Stimulated activated CD4-positive, alpha-beta T cell treated with anti-CD3 and anti-CD28 coated beads, Interleukin-12 subunit alpha, Interleukin-12 subunit beta, amount 100 ng/mL, for 4 hours (primary cell): ENCODE results near the gene SLC25A31.

ENCODE experiments used
- DNase-seq: peaks from one replicate; pipeline ENCODE4 v3.0.0-alpha.2; 2020

SLC25A31 gene

GRCh38 chr4:127730142-127730913, at the start of gene SLC25A31:
SLC25A31 (plus strand) TSS chr4:127730400; CDS start chr4:127730546, 146 bp downstream.
- no peak for DNase-seq

- DNase-seq, result no peak
Observed at GRCh38 chr4:127685292-127685691, 44.9 kb upstream of the SLC25A31 start.

DNA sequence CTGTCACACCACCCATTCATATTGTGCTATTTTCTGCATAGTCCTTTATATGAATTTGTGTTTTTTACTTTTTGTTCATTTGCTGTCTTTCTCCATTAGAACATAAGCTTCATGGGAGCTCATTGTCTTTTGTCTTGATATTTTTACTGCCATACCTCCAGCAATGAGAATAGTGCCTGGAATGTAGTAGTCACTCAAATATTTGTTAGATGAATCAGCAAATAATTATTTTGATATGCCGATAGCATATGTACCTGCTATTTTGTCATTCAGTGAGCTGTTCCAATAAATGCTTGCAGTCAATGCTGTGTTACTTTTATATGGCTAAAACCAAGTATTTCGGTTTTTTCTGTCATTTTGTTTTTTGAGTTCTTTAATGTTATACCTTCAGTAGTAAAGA, 43.5 kb upstream of the SLC25A31 start:
- DNase-seq, result no peak

- no peak for DNase-seq
Observed at GRCh38 chr4:127687580-127687979, 42.6 kb upstream of the SLC25A31 start.

- no peak for DNase-seq
Observed at GRCh38 chr4:127698789-127699200, 31.4 kb upstream of the SLC25A31 start.

DNA sequence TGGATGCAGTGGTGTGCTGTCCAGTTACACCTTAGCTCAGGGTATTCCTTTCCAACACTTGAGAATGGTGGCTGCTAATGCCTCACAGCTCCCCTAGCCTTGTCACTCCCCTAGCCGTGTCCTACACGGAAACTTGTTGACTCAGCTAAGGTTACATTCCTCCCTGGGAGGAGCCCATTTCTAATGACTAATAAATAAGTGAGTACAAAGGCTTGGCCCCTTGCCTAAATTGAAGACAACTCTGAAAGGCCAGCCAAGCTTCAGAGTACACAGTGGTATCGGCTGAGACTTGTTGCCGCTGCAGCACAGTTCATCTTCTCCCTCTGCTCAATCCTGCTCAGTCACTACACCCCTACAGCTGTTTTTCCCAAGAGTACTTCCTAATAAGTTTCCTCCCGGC, 21.2 kb upstream of the SLC25A31 start:
- no peak for DNase-seq

DNA sequence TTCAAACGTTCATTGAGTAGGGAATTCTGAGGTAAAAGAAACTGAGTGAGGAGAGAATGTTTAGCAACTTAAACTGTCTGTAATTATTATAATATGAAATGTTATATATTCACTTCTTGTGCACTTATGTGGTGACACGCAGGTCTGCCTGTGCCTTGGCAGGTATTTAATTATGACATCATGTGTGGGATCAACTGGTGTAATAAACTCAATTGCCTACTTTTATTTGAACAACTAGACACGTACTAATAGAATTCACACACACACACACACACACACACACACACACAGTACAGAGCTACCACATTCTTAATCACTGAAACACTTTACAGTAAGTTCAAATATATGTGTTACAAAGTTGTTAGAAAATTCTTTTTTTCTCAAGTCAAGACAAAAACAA, 20.7 kb upstream of the SLC25A31 start:
- no peak for DNase-seq

- no peak for DNase-seq
Observed at GRCh38 chr4:127731406-127731805, 1.2 kb downstream of the SLC25A31 start.

GRCh38 chr4:127732623-127733328, 2.6 kb downstream of the SLC25A31 start:
- DNase-seq, result no peak

- DNase-seq, result no peak
Observed at GRCh38 chr4:127734976-127735375, 4.8 kb downstream of the SLC25A31 start.

DNA sequence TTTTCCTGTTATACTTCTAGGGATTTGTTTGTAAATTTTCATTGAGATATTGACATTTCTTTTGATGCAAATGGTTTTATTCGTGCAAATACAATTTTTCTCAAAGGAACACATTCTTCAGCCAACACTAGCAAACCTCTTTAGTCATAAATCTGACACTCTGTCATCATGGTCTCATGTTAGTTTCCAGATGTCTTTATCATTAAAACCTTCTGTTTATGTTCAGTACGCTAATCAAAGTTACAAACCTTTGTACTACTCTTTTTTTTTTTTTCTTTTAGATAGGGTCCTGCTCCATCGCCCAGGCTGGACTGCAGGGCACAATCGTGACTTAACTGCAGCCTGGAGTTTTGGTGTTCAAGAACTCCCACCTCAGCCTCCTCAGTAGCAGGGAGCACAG, 7.1 kb downstream of the SLC25A31 start:
- DNase-seq, result no peak

GRCh38 chr4:127741247-127741646, 11.0 kb downstream of the SLC25A31 start:
- DNase-seq, result no peak

- no peak for DNase-seq
Observed at GRCh38 chr4:127747883-127748282, 17.7 kb downstream of the SLC25A31 start.

- no peak for DNase-seq
Observed at GRCh38 chr4:127748957-127749356, 18.8 kb downstream of the SLC25A31 start.

GRCh38 chr4:127756906-127757305, 26.7 kb downstream of the SLC25A31 start:
- no peak for DNase-seq

GRCh38 chr4:127759228-127759820, 29.1 kb downstream of the SLC25A31 start:
- no peak for DNase-seq

- DNase-seq, result no peak
Observed at GRCh38 chr4:127759893-127760292, 29.7 kb downstream of the SLC25A31 start.

GRCh38 chr4:127771535-127772275, 41.5 kb downstream of the SLC25A31 start:
- DNase-seq, result no peak

GRCh38 chr4:127772769-127773671, 42.8 kb downstream of the SLC25A31 start:
- no peak for DNase-seq

GRCh38 chr4:127775843-127776242, 45.6 kb downstream of the SLC25A31 start:
- no peak for DNase-seq

DNA sequence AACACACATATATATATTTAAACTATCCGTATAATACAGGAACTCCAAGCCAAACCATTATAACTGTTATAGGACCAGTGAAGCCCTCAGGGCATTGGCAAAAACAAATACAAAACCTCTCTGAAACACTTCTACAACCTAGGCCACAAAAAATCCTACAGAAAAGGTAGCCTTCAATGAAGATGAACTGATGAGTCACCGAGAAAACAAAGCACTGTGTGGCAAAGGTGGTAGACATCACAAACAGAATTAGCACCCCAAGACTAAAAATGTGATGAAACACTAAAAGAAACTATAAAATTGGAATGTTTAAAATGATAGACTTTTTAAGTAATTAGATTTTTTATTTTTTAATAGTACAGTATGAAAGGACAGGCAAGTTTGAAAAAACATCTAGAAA, 46.4 kb downstream of the SLC25A31 start:
- no peak for DNase-seq

- DNase-seq, result no peak
Observed at GRCh38 chr4:127777487-127777886, 47.3 kb downstream of the SLC25A31 start.
